Effector CD4-positive, alpha-beta T cell (primary cell): ENCODE measurements around the gene DMRTA1.
"Not testable (repeated sequence)": the region's sequence is repeated elsewhere in the genome, so short reads cannot be mapped to it uniquely, and the experiment has no call there.

ENCODE experiments used
- DNase-seq: peaks from one replicate; pipeline ENCODE4 v3.0.0-alpha.2; 2020

The DMRTA1 gene

GRCh38 chr9:22469928-22470544 lies 23.4 kb downstream of the DMRTA1 start:
- DNase-seq: no peak

- no peak for DNase-seq
These were observed 34.9 kb downstream of the DMRTA1 start for GRCh38 chr9:22481566-22481965.

GRCh38 chr9:22483528-22484070 lies 37.0 kb downstream of the DMRTA1 start:
- DNase-seq: no peak

GRCh38 chr9:22496197-22496596 lies 49.6 kb downstream of the DMRTA1 start:
- DNase-seq: not testable (repeated sequence)
